HepG2 (cell line): ENCODE measurements around the gene TP53TG5. TPM values are rescaled to one million over a fixed set of nuclear protein-coding genes. Genes with fewer than 3 reads are reported as not detected.

Experiments
- CEBPG ChIP-seq: IDR thresholded peaks from 2 replicates; pipeline ENCODE4 v1.6.1; 2016
- CENPT ChIP-seq: sonication (generic); formaldehyde crosslinking; IDR thresholded peaks from 2 replicates; pipeline ENCODE4 v1.8.0; 2022; ENCODE audit warnings: low read depth, mild to moderate bottlenecking, moderate library complexity, missing genetic modification reagents
- EZH2 ChIP-seq: conservative IDR thresholded peaks from 2 replicates; pipeline ENCODE4 v1.6.1; 2012; ENCODE audit warnings: mild to moderate bottlenecking, low read depth, low read length, moderate library complexity
- IRX3 ChIP-seq: sonication (generic); formaldehyde crosslinking; IDR thresholded peaks from 2 replicates; pipeline ENCODE4 v1.8.1; 2023; ENCODE audit warnings: mild to moderate bottlenecking, low read depth, missing genetic modification reagents, borderline replicate concordance
- PPARG ChIP-seq: conservative IDR thresholded peaks from 2 replicates; pipeline ENCODE4 v1.6.1; 2016; ENCODE audit warnings: missing biosample characterization, missing genetic modification reagents
- SP140L ChIP-seq: sonication (generic); formaldehyde crosslinking; IDR thresholded peaks from 2 replicates; pipeline ENCODE4 v1.4.0; 2020; ENCODE audit warnings: missing genetic modification reagents, borderline replicate concordance
- ZBTB3 ChIP-seq: sonication (generic); formaldehyde crosslinking; IDR thresholded peaks from 2 replicates; pipeline ENCODE4 v1.4.0; 2020; ENCODE audit warnings: low read depth, mild to moderate bottlenecking, moderate library complexity, missing genetic modification reagents, borderline replicate concordance
- ZNF326 ChIP-seq: sonication (generic); formaldehyde crosslinking; IDR thresholded peaks from 2 replicates; pipeline ENCODE4 v1.4.0; 2020; ENCODE audit warnings: missing genetic modification reagents, borderline replicate concordance
- ZNF335 ChIP-seq: sonication (generic); formaldehyde crosslinking; IDR thresholded peaks from 2 replicates; pipeline ENCODE4 v1.4.0; 2020; ENCODE audit warnings: missing genetic modification reagents
- ZNF430 ChIP-seq: sonication (generic); formaldehyde crosslinking; IDR thresholded peaks from 2 replicates; pipeline ENCODE4 v1.9.0; 2021; ENCODE audit warnings: mild to moderate bottlenecking, missing genetic modification reagents
- ZSCAN9 ChIP-seq: IDR thresholded peaks from 2 replicates; pipeline ENCODE4 v1.6.1; 2016; ENCODE audit warnings: borderline replicate concordance
- ZZZ3 ChIP-seq: sonication (generic); formaldehyde crosslinking; IDR thresholded peaks from 2 replicates; pipeline ENCODE4 v1.4.0; 2020; ENCODE audit warnings: missing genetic modification reagents, mild to moderate bottlenecking, borderline replicate concordance
- polyA plus RNA-seq, 8 experiments: library from polyadenylated mRNA; depleted of rRNA in 3 of 8; stranded (reverse) in 7 of 8; unstranded in 1 of 8; fragments of >200 nt; fragmentation: Illumina TruSeq in 4 of 8; extraction: Trizol in 4 of 8; gene quantifications; 2 replicates each; pipeline versions ENCODE4 v1.2.1 to v1.2.3, GENCODE V29; 2011 to 2016; ENCODE audit warnings: low read depth in 4 of 8, missing spikeins in 1 of 8, mixed read lengths in 1 of 8; ENCODE audit not compliant: insufficient read depth in 1 of 8
- total RNA-seq, 5 experiments: library from RNA; depleted of rRNA; stranded (reverse); fragments of >200 nt; fragmentation: Illumina TruSeq; extraction: Trizol; gene quantifications; 2 replicates each; pipeline ENCODE4 v1.2.3, GENCODE V29; 2016; ENCODE audit warnings: low read depth in 1 of 5
- TF ChIP-seq, protein P1 (sequence below): IDR thresholded peaks from 2 replicates; pipeline ENCODE4 v1.4.0; 2020; ENCODE audit warnings: mild to moderate bottlenecking, missing genetic modification reagents
- TF ChIP-seq, protein P2 (sequence below): sonication (generic); formaldehyde crosslinking; conservative IDR thresholded peaks from 2 replicates; pipeline ENCODE4 v1.8.0; 2022; ENCODE audit warnings: mild to moderate bottlenecking, moderate library complexity, missing genetic modification reagents
- TF ChIP-seq, protein P3 (sequence below): sonication (generic); formaldehyde crosslinking; IDR thresholded peaks from 2 replicates; pipeline ENCODE4 v1.4.0; 2020; ENCODE audit warnings: mild to moderate bottlenecking, missing genetic modification reagents, borderline replicate concordance
- TF ChIP-seq, protein P4 (sequence below): sonication (generic); formaldehyde crosslinking; IDR thresholded peaks from 2 replicates; pipeline ENCODE4 v1.8.0; 2022; ENCODE audit warnings: mild to moderate bottlenecking, missing genetic modification reagents, moderate library complexity
- TF ChIP-seq, protein P5 (sequence below): sonication (generic); formaldehyde crosslinking; IDR thresholded peaks from 2 replicates; pipeline ENCODE4 v1.4.0; 2020; ENCODE audit warnings: mild to moderate bottlenecking, low read depth, missing genetic modification reagents
- TF ChIP-seq, protein P6 (sequence below): IDR thresholded peaks from 2 replicates; pipeline ENCODE4 v1.6.1; 2016; ENCODE audit warnings: missing compliant biosample characterization, missing genetic modification reagents, borderline replicate concordance

Gene TP53TG5
- total and polyA plus RNA-seq, 2 of the 13 experiments (the other 11 are each of a cell fraction or from before 2014, with no cell fraction given), result 0.11 TPM; not detected in 1

DNA sequence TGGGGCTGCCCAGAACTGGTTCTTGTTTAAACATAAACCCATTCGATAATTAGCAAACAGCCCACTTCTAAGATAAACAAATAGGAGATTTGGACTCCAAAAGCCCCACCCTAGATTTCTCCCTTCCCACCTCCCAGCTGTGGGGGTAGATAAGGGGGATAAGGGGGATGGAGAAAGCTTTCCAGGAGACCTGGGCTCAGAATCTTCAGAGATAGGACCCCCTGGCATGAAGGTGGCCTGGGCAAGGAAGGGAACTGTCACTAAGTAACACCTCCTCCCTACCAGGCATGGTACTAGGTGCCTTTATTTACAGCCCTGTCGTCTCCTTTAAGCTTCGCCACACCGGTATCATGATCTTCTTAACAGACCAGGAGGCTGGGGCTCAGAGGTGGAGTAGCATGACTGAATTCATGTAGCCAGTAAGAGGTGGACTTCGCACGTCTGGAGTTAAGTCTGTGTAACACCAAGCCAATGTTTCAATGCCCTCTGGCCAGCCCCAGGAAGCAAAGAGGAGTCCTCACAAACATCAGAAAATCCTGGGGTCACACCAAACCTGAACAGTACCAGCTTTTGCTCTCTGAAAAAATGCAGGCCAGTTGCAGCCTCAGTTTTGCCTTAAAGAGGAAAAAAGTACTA lies 34.5 kb downstream of the TP53TG5 start (continued):
- no peak for TF ChIP-seq IRX3 (CRISPR knock-in tag)
- no peak for TF ChIP-seq CENPT
- TF ChIP-seq, protein P1, sequence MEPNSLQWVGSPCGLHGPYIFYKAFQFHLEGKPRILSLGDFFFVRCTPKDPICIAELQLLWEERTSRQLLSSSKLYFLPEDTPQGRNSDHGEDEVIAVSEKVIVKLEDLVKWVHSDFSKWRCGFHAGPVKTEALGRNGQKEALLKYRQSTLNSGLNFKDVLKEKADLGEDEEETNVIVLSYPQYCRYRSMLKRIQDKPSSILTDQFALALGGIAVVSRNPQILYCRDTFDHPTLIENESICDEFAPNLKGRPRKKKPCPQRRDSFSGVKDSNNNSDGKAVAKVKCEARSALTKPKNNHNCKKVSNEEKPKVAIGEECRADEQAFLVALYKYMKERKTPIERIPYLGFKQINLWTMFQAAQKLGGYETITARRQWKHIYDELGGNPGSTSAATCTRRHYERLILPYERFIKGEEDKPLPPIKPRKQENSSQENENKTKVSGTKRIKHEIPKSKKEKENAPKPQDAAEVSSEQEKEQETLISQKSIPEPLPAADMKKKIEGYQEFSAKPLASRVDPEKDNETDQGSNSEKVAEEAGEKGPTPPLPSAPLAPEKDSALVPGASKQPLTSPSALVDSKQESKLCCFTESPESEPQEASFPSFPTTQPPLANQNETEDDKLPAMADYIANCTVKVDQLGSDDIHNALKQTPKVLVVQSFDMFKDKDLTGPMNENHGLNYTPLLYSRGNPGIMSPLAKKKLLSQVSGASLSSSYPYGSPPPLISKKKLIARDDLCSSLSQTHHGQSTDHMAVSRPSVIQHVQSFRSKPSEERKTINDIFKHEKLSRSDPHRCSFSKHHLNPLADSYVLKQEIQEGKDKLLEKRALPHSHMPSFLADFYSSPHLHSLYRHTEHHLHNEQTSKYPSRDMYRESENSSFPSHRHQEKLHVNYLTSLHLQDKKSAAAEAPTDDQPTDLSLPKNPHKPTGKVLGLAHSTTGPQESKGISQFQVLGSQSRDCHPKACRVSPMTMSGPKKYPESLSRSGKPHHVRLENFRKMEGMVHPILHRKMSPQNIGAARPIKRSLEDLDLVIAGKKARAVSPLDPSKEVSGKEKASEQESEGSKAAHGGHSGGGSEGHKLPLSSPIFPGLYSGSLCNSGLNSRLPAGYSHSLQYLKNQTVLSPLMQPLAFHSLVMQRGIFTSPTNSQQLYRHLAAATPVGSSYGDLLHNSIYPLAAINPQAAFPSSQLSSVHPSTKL (CRISPR knock-in tag), result no peak
- TF ChIP-seq, protein P2, sequence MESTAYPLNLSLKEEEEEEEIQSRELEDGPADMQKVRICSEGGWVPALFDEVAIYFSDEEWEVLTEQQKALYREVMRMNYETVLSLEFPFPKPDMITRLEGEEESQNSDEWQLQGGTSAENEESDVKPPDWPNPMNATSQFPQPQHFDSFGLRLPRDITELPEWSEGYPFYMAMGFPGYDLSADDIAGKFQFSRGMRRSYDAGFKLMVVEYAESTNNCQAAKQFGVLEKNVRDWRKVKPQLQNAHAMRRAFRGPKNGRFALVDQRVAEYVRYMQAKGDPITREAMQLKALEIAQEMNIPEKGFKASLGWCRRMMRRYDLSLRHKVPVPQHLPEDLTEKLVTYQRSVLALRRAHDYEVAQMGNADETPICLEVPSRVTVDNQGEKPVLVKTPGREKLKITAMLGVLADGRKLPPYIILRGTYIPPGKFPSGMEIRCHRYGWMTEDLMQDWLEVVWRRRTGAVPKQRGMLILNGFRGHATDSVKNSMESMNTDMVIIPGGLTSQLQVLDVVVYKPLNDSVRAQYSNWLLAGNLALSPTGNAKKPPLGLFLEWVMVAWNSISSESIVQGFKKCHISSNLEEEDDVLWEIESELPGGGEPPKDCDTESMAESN (CRISPR knock-in tag), result no peak
- TF ChIP-seq ZNF430 (CRISPR knock-in tag), result no peak; the same call in 1 of the 2 replicates
- no peak for TF ChIP-seq SP140L (CRISPR knock-in tag)
- TF ChIP-seq PPARG, result 0 out of 2 replicates have a peak, but pooled peaks have one; percentile 8
- no peak for TF ChIP-seq ZZZ3 (CRISPR knock-in tag)
- TF ChIP-seq ZNF326 (CRISPR knock-in tag), result no peak
- no peak for TF ChIP-seq ZBTB3
- TF ChIP-seq EZH2, result no peak
- TF ChIP-seq, protein P3, sequence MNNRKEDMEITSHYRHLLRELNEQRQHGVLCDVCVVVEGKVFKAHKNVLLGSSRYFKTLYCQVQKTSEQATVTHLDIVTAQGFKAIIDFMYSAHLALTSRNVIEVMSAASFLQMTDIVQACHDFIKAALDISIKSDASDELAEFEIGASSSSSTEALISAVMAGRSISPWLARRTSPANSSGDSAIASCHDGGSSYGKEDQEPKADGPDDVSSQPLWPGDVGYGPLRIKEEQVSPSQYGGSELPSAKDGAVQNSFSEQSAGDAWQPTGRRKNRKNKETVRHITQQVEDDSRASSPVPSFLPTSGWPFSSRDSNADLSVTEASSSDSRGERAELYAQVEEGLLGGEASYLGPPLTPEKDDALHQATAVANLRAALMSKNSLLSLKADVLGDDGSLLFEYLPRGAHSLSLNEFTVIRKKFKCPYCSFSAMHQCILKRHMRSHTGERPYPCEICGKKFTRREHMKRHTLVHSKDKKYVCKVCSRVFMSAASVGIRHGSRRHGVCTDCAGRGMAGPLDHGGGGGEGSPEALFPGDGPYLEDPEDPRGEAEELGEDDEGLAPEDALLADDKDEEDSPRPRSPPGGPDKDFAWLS, result peak; percentile 89; the same call in 1 of the 2 replicates
- no peak for TF ChIP-seq ZNF335 (CRISPR knock-in tag)
- TF ChIP-seq CEBPG (CRISPR knock-in tag), result no peak
- TF ChIP-seq, protein P4, sequence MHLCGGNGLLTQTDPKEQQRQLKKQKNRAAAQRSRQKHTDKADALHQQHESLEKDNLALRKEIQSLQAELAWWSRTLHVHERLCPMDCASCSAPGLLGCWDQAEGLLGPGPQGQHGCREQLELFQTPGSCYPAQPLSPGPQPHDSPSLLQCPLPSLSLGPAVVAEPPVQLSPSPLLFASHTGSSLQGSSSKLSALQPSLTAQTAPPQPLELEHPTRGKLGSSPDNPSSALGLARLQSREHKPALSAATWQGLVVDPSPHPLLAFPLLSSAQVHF (CRISPR knock-in tag), result no peak
- TF ChIP-seq, protein P5, sequence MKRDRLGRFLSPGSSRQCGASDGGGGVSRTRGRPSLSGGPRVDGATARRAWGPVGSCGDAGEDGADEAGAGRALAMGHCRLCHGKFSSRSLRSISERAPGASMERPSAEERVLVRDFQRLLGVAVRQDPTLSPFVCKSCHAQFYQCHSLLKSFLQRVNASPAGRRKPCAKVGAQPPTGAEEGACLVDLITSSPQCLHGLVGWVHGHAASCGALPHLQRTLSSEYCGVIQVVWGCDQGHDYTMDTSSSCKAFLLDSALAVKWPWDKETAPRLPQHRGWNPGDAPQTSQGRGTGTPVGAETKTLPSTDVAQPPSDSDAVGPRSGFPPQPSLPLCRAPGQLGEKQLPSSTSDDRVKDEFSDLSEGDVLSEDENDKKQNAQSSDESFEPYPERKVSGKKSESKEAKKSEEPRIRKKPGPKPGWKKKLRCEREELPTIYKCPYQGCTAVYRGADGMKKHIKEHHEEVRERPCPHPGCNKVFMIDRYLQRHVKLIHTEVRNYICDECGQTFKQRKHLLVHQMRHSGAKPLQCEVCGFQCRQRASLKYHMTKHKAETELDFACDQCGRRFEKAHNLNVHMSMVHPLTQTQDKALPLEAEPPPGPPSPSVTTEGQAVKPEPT, result no peak
- TF ChIP-seq, protein P6, sequence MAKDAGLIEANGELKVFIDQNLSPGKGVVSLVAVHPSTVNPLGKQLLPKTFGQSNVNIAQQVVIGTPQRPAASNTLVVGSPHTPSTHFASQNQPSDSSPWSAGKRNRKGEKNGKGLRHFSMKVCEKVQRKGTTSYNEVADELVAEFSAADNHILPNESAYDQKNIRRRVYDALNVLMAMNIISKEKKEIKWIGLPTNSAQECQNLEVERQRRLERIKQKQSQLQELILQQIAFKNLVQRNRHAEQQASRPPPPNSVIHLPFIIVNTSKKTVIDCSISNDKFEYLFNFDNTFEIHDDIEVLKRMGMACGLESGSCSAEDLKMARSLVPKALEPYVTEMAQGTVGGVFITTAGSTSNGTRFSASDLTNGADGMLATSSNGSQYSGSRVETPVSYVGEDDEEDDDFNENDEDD (CRISPR knock-in tag), result no peak
- no peak for TF ChIP-seq ZSCAN9 (CRISPR knock-in tag)
